ENCODE results near the gene VNN1. TPM values are rescaled to one million over a fixed set of nuclear protein-coding genes. Genes with fewer than 3 reads are reported as not detected.

The VNN1 gene
- total RNA-seq, 6 experiments from 2014 or later, result 0.07 to 0.13 (median 0.09) TPM; not detected in 1

GRCh38 chr6:132746048-132746447, 32.2 kb upstream of the VNN1 start:
- Mint-ChIP-seq H3K4me1 (ENCODE audit: low read depth) (no peaks in the 10 kb centered on the region), H3K27ac (no peak overlapping the region), H3K9me3 (no peaks in the 10 kb centered on the region), H3K4me3 (no peak overlapping the region), H3K36me3 (ENCODE audit: low read depth) (no peaks in the 10 kb centered on the region), H3K27me3 (ENCODE audit: insufficient read depth) (no peaks in the 10 kb centered on the region; the same call in 1 of the 2 replicates)
- no peak for TF ChIP-seq CTCF (IDR thresholded peaks at IDR 0.05)
- DNase-seq, result no peak

GRCh38 chr6:132742495-132742894, 28.6 kb upstream of the VNN1 start:
- Mint-ChIP-seq H3K4me3 (no peak overlapping the region), H3K9me3 (no peaks in the 10 kb centered on the region), H3K27me3 (ENCODE audit: insufficient read depth) (peaks cover 7% of the 10 kb centered on the region), H3K27ac (no peak overlapping the region), H3K4me1 (ENCODE audit: low read depth) (no peaks in the 10 kb centered on the region), H3K36me3 (ENCODE audit: low read depth) (no peaks in the 10 kb centered on the region)
- no peak for TF ChIP-seq CTCF (IDR thresholded peaks at IDR 0.05)
- DNase-seq, result no peak

- Mint-ChIP-seq H3K27me3 (ENCODE audit: insufficient read depth) (peaks cover 10% of the 10 kb centered on the region), H3K4me1 (ENCODE audit: low read depth) (no peaks in the 10 kb centered on the region), H3K9me3 (no peaks in the 10 kb centered on the region), H3K4me3 (no peak overlapping the region), H3K36me3 (ENCODE audit: low read depth) (no peaks in the 10 kb centered on the region), H3K27ac (no peak overlapping the region)
- no peak for DNase-seq
- no peak for TF ChIP-seq CTCF (IDR thresholded peaks at IDR 0.05)
Measured at GRCh38 chr6:132741281-132741680, 27.4 kb upstream of the VNN1 start.

- DNase-seq, result no peak
- Mint-ChIP-seq H3K4me1 (ENCODE audit: low read depth) (peaks cover 14% of the 10 kb centered on the region), H3K36me3 (ENCODE audit: low read depth) (no peaks in the 10 kb centered on the region), H3K4me3 (no peak overlapping the region), H3K27me3 (ENCODE audit: insufficient read depth) (peaks cover 12% of the 10 kb centered on the region), H3K27ac (no peak overlapping the region), H3K9me3 (no peaks in the 10 kb centered on the region)
- TF ChIP-seq CTCF (IDR thresholded peaks at IDR 0.05), result no peak
Measured at GRCh38 chr6:132736239-132736638, 22.4 kb upstream of the VNN1 start.

GRCh38 chr6:132734694-132735236, 20.9 kb upstream of the VNN1 start:
- H3K4me3 Mint-ChIP-seq, result no peak overlapping the region
- H3K27ac Mint-ChIP-seq, result no peak overlapping the region
- no peaks in the 10 kb centered on the region for H3K9me3 Mint-ChIP-seq
- peaks cover 12% of the 10 kb centered on the region for H3K27me3 Mint-ChIP-seq (ENCODE audit: insufficient read depth)
- peak; percentile 56 for TF ChIP-seq CTCF (IDR thresholded peaks at IDR 0.05)
- peak; percentile 4 for DNase-seq
- H3K4me1 Mint-ChIP-seq (ENCODE audit: low read depth), result peaks cover 14% of the 10 kb centered on the region
- no peaks in the 10 kb centered on the region for H3K36me3 Mint-ChIP-seq (ENCODE audit: low read depth)

- Mint-ChIP-seq H3K4me3 (no peak overlapping the region), H3K27ac (no peak overlapping the region)
Measured at GRCh38 chr6:132733814-132734213, 20.0 kb upstream of the VNN1 start.

More at GRCh38 chr6:132733814-132734213, 20.0 kb upstream of the VNN1 start:
- Mint-ChIP-seq H3K27me3 (ENCODE audit: insufficient read depth) (peaks cover 6% of the 10 kb centered on the region), H3K36me3 (ENCODE audit: low read depth) (no peaks in the 10 kb centered on the region), H3K4me1 (ENCODE audit: low read depth) (peaks cover 14% of the 10 kb centered on the region), H3K9me3 (no peaks in the 10 kb centered on the region)
- DNase-seq, result no peak
- no peak for TF ChIP-seq CTCF (IDR thresholded peaks at IDR 0.05)
